ENCODE data around the gene AGO4. TPM values are rescaled to one million over a fixed set of nuclear protein-coding genes. Genes with fewer than 3 reads are reported as not detected.

The AGO4 gene
- total RNA-seq: 13.3 and 22.4 TPM in 2 replicates

DNA sequence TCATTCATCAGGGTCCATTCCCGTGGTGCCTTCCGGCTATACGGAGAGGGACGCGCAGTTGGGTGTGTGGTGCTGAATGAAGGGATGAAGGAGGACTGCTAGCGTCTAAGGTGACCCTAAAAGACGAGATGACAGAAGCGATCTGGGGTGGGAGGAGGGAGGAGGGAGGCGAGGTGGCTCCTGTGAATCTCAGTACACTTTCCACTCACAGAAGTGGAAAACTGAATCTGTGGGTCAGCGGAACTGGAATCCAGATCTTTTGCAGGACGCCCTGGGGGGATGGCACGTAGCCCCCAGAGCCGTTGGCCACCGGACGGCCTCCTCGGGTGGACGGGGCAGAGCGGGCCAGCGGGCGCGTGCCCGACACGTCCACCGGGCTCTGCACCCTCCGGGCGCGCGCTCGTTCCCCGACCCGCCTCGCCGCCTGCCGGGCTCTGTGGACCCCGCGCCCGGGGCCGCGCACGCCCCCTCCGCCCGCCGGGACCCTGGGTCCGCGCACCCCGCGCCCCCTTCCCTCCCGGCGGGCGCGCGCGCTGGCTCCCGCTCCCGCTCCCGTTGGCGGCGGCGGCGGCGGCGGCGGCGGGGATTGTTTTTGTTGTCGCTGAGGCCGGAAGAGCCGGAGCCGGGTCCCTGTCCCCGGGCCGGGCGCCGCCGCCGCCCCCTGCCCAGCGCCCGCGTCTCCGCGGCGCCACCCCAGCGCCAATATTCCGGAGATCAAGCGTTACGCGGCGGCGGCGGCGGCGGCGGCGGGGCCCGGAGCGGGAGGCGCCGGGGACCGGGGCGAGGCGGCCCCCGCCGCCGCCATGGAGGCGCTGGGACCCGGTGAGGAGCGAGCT, at the start of gene AGO4:
TSS of gene AGO4 (plus strand) at position 403 of the 836 bp plus-strand sequence. CDS start at position 804, 401 bp downstream.

GRCh38 chr1:35882945-35883634, 75.3 kb downstream of the AGO4 start, which contains the start of gene AGO1:
Gene AGO1, plus strand, starts transcription at chr1:35883209. Its CDS starts 213 bp downstream, at chr1:35883422.

Other genes with a start within 250 kb of the AGO4 start
- 0.21 and 0.34 TPM in 2 replicates for gene TFAP2E, start 234.7 kb upstream of the AGO4 start, total RNA-seq
- 14.7 and 24.3 TPM in 2 replicates for gene PSMB2, start 166.5 kb upstream of the AGO4 start, total RNA-seq
- 2.4 and 9.1 TPM in 2 replicates for gene C1orf216, start 89.1 kb upstream of the AGO4 start, total RNA-seq
- 0.34 and 0.50 TPM in 2 replicates for gene CLSPN, start 38.0 kb upstream of the AGO4 start, total RNA-seq
- 6.2 and 15.0 TPM in 2 replicates for gene AGO1, start 75.2 kb downstream of the AGO4 start, total RNA-seq
- gene AGO3, start 123.1 kb downstream of the AGO4 start, total RNA-seq: 9.6 and 21.6 TPM in 2 replicates